NCI-H82 treated with DMSO at 0.1 percent for 48 hours (cell line): ENCODE results near the gene IKBKE.

Experiments
- DNase-seq: peaks from one replicate; lab custom pipeline; 2025; ENCODE audit not compliant: unreplicated experiment; lab: John Stamatoyannopoulos, UW

The IKBKE gene

DNA sequence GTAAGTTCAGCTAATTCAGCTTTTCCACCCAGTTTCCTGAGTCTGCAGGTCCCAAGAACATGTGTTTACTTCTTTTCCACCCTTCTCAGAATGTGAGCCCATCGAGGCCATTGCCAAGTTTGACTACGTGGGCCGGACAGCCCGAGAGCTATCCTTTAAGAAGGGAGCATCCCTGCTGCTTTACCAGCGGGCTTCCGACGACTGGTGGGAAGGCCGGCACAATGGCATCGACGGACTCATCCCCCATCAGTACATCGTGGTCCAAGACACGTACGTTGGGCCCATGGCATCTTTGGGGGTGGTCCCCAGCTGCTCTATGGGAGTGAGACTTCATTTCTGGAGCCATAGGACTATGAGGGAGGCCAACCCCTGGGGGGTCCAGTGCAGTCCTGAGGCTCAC, 17.2 kb upstream of the IKBKE start:
- no peak for DNase-seq

DNA sequence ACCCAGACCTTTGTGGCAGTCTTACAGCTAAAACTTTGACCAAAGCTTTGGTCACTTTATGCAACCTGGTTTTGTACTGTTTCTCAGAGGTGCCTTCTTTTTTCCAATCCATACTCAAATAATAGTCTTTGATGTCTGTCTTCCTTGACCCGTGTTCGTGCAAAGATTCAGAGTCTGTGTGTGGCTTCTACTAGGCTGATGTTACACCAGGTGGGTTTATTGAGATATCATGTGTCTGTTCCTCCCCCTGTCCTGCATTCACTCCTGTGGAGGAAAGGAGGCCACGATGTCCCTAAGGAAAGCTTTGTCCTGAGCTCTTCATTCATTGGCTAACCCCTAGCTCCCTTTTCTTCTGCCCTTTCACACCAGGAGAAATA, 15.0 kb upstream of the IKBKE start:
- DNase-seq: no peak

DNA sequence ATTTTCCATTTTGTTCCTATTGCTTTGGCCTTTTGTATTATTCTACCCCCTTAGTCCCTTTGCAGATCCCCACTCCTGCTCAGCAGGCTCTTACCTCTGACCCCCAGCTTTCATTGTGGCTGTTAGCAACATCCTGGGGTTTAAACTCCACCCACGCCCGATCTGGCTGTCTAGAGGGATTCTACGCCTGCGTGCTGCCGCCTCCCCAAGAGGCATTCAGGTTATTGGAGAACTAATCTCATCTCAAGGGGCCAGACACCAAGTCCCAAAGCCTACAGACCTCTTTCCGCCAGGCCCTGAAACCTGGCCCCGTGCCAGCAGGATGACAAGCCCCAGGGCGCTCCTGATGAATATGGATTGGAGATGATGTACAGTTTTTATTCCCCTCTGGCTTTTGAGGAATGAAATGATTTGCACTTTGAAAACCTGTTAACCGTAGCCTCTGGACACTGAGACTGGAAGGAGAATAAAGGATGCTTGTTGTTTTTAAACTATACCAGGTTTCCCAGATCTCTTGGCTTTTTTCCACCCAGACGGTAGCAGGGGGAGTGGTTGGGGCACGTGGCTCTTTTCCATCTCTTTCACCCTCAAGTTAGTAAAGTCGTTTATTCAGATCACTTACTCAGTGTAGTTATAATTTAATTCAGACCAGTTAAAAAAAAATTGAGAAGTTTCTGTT, 14.5 kb upstream of the IKBKE start:
- DNase-seq: peak; percentile 98

DNA sequence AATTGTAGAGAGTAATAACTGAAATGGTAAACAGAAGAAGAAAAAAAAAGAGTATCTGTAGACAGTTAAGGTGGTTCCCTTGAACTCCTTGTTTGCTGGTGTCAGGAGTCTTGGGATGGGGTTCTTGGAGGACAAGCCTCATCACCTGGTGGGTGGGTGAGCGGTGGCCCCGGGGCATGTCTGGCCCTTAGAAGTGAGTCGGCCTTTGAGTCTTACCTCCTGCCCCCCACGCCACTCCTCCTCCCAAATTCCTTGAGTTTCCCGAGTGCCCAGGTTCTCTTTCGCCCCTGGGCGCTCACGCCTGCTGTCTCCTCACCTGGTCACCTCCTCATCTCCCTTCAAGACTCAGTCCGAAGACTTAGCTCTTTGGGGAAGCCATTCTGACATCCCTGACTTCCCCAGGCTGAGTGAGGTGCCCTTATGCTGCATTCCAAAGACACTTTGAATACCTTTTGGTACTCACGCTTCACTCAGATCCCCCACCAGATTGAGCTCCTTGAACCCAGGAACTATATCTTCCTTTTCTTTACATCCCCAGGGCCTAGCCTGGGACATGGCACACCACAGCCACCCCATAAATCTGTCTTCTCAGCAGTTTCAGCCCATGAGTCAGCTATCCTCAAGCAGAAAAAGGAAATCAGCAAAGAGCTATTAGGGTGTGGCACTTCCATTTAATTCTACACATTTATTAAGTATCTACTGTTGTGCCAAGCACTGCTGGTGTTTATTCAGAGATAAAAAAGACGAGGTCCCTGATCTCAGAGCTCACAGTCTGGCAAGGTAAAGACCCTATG, 13.5 kb upstream of the IKBKE start:
- DNase-seq: no peak

DNA sequence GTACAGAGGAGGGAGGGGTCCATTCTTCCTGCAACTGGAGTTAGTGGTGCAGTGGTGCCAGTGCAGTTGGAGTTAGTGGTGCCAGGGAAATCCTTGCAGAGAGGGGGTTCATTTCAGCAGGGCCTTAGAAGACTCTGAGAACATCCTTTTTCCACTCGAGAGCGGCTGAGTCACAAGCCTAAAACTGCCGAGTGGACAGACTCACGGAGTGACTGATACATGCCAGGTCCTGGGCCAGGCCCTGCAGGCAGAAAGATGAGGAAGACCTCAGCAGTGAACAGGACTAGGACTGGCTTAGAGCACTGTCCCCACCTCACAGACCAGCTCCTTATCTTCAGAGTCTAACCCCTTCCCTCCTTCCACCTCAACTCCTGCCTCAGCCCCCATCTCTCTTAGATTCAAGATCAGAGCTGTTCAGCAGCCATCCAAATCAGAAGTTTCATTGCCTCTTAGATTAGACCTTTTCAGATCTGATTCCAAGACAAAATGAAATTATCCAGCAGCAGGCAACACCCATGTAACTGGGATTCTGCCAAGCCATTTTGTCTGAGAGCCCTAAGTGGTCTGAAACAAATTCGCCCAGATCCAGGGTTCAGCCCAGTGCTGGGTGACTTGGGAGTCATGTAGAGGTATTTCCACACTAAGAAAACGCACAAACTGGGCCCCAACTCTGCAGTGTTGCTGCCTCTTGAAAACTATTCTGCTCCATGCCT, 12.7 kb upstream of the IKBKE start:
- no peak for DNase-seq

DNA sequence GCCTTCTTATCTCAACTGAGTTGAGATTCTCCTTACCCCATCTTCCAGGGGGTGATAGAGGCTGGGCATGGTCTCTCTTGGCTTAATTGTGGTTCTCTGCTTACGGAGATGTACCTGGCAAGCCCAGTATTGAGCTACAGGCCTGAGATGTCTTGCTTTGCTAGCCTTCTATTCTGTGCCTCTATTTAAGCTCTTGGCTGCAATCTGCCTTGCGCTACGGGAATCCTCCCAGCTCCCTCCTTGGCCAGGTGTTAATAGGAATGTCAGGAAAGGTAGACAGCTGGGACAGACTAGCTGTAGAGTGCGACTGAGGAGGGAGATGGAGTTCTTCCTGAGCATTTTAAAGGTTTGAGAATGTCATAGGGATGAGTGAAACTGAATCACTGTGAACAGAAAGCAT, 10.6 kb upstream of the IKBKE start:
- DNase-seq: no peak

DNA sequence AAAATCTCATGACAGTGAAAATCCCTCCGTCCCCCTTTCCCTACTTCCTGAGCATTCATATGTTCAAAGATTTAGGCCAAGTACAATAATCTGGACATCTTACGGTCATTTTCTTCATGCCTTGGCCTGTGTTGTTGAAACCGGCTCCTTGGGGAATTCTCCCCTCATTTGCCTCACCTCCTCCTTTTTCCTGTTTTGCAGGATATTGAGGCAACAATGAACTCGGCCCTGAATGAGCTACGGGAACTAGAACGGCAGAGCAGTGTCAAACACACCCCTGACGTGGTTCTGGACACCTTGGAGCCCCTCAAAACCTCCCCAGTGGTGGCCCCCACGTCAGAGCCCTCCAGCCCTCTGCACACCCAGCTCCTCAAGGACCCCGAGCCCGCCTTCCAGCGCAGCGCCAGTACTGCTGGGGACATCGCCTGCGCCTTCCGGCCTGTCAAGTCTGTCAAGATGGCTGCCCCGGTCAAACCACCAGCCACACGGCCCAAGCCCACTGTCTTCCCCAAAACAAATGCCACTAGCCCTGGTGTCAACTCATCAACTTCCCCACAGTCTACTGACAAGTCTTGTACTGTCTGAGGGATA, 9.3 kb upstream of the IKBKE start:
- no peak for DNase-seq

DNA sequence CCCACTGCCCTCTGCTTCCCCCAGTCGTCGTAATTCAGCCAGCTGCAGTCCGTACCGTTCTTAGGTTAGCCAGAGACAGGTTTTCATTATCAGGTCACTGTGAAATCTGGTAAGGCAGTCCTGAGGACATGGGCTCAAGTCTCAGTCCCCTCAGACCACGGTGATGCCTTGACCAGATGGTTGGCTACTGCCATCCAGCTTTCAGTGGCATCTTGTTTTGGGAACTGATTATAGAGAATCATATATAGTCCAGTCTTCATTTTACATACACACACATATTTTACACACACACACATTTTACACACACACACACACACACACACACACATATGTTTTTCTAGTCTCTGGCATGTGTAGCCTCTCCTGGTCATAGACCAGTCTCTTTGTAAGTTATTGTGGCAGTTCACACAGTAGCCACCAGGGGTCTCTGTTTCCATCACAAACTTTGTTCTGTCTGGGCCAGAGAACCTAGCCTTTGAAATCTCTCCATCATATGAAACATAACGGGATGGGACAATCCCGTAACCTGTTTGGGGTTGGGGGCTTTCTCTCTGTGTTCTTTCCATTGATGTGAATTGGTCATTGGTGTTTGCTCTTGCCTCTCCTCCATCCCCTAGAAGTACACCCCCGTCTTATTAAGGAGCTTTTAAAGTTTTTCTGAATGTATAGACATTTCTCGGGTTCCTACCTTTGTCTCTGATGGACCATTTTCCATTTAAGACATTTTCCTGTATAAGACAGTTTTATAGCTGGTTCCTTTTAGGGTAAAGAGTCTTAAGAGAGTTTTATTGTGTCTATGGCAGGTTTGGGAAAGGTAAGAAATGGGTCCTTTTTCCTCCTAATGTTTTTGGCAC, 8.4 kb upstream of the IKBKE start:
- peak; percentile 58 for DNase-seq

DNA sequence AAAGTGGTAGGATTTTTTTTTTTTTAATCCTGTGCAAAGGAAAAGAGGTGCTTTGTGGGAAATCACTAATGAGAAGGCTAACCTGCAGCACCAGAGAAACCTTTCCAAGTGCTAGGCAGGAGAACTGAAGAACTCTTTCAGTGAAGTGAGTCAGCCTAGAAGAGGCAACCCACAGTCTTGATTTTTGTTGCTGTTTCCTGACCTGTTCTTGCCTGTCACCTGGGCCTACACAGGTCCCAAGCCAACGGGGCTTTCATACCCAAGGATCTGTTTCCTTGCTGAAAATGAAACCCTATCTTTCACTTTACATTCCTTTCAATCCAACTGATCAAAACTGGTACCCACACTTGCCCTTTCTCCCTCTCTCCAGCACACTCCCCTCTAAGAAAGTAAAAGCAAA, 7.1 kb upstream of the IKBKE start:
- DNase-seq: no peak

DNA sequence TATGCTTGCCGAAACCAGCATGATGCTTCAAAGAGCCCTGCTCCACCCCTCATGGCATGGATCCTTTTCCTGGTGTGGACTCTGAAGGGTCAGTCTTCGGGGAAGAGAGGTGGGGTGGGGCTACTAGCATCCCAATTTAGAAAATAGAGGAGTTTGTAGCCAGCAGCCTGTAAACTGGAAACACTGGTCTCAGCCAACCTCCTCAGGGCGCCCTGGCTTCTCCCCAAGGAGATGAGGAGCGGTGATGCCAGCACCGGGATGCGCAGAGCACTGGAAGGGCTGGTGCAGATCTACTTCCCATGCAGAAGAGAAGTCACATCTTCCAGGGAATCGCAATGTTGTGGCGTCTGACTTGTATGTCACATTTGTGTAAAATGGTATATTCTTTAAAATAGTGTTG, 6.4 kb upstream of the IKBKE start:
- no peak for DNase-seq

DNA sequence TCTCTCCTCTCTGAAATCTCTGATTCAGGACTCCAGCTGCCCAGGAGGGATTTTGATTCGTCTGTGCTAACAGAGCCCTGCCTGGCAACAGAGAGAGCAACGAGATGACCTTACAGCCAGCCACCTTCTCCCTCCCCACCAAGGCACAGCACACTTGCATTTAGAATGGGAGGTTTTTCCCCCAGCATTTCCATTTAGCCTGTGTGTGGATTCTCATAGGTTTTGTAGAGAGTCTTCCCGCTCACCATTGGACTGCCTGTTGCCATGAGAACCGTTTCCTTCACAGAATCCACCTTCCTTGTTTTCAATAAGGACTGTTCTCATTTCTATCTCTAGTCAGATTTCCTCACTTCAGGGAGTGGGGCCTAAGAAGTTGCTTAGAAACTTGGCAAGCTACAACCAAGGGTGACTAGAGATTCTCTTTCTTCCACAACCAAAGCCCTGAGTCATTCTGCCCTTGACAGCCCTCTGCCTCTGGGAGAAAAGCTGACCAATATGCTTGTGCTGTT, 5.8 kb upstream of the IKBKE start:
- no peak for DNase-seq

DNA sequence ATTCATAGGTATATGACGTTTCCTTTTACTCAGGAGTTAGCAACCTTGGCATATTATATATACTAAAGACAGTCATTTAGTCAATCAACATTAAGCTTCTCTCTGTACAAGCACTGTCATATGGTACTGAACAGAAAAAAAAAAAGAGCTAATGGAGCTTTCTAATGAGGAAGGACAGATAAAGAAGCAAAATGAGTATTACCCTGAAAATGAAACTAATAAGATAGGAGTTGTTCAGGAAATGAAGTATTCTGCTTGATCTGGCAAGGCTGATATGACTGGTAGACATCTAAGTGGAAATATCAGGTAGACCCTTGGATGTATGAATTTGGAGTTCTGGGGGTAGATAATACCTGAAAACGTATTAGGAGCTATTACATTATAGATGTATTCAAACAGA, 4.3 kb upstream of the IKBKE start:
- no peak for DNase-seq

DNA sequence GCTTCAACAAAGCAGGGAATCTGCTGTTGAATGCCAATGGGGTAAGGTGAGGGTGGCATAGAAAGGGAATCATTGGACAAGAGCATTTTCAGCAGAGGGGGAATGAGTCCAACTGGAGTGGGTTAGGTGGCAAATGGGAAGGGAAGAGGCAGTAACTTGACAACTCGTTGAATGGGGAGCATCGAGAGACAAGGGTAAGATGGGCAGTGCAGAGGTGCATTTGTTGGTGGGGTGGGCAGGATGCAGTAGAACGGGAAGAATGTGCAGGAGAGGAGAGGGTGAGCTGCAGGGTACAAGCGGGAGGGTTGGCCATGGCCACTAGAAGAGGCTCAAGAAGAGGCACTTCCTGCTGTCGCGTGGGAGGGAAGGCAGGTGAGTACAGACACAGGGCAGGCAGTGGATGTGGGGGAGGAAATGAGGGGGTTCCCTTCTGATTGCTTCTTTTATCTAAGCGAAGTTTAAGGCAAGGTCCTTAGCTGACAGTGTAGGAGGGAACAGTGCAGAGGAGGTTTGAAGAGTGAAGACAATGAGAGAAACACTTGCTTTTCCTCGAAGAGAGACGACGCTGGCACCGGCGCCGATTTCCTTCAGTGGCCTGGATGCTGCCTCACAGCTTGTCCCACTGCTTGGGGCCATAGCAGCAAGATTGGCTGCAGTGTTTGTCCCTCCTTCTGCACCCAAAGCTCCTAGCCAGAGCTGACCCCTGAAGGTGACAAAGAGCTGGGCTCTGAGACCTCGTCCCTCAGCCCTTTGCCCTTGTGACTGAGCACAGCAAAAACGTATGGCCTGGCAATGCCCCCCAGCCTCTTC, 3.2 kb upstream of the IKBKE start:
- DNase-seq: no peak

DNA sequence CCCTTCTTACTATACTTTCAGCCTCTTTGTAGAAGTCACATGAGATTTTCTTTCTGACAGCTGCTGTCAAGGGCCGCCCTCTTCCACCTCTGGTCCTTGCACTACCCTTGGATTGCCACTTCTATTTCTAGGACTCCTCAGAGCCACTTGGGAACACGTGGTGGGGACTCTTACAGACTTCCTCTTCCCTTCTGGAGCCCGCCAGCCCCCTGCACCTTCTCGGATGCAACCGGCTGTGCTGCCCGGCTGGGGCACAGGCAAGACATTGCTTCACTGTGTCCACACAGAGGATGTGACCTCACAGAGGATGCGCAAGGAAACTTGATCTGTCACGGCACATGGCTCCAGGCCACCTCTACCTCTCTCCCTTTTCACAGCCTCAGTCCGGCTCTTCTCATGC, 2.4 kb upstream of the IKBKE start:
- no peak for DNase-seq

DNA sequence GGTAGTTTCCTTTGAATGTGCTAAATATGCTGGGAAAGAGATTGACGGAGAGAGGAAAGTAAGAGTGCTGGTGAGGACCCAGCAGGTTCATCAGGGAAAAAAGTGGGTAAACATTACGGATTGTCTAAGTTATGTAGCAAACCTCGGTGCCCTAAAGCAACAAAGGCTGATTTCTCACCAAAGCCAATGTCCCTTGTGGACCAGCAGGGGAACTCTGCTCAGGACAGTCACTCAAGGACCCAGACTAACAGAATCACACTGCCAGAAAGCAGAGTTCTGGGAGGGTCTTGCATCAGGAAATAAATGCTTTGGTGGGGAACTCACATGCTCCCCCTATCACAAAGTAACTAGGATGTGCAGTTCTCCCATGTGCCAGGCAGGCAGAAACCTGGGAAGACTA, 1.7 kb upstream of the IKBKE start:
- DNase-seq: no peak

DNA sequence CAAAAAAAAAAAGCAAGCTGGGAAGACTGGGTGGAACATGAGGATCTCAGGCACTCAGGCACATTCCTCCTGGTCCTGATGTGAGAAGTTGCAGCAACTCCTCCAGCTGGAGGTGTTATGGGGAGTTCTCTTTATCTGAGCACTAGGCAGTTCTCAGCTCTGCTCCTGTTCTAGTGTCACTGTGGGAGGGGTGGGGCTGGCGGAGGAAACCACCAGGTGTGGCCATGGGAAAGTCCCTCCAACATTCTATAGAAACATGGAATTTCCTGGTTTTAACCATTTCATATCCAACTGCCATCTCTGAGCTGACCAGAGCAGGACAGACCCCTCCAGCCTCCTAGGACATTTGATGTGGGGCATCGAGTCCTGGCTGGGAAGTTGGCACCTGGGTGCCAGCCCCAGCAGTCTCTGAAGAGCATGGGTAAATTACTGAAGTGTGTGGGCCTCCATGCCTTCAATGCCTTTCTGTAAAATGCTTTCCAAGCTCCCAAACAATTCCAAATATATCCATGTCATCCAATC, 804 bp upstream of the IKBKE start:
- DNase-seq: no peak

DNA sequence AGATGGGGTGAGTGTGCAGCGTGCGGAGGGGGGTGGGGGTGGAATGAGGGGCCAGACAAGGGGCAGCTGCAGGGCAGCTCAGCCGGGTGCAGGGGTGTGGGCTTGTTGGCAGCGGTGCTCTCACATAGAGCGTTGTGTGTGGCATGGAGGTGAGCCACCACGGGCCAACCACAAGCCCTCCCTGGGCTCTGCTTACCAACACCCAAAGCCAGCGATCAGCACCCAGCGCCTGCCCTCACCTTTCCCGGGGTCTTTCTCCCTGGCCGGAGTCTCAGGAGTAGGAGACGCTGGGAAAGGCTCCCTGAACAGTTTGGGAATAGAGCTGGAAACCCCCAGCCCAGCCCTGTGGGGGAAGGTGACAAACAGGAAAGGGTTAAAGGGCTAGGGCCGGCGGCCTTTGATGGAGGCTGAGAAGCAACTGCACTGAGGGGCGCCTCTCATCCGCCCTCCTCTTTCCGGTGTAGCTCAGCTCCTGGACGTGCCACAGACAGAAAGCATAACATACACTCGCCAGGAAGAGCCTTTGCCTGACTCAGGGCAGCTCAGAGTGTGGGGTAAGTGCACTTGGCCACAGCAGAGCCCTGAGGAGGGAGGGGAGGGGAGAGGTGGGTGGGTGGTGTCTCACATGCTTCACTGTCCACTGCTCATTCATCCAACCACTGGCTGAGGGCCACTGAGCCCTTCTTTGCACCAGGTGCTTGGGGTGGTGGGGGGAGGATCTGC, 577 bp downstream of the IKBKE start:
- DNase-seq: no peak

DNA sequence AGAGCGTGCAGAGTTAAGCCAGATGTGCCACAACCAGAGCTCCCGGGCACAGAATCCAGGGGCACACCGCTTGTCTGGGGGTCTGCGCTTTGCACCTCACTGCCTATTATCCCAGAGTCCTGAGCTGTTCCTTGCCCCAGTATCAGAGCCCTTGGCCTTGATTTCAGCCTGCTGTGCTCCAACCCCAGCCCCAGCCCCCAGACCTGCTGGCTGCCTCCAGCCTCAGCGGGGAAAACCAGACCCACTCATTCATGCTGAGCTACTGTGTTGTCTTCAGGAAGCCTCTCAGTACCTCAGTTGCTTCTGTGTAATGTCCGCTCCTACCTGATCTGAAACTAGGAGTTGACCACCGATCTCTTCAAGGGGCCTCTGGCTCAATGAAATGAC, 1.1 kb downstream of the IKBKE start:
- no peak for DNase-seq

DNA sequence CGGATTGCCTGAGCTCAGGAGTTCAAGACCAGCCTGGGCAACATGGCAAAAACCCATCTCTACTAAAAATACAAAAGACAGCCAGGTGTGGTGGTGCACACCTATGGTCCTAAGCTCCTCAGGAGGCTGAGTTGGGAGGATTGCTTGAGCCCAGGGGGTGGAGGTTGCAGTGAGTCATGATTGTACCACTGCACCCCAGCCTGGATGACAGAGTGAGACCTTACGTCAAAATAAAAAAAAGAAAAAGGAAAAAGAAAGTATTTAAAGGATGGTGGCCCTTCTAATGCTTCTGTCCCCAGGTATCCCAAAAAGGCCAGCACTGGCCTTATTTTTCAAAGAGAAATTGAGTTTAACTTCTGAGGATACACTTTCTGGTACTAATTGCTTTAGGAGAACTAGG, 1.7 kb downstream of the IKBKE start:
- no peak for DNase-seq
